Hematopoietic multipotent progenitor cell treated with erythropoietin and hydrocortisone succinate and interleukin-3 and kit ligand, for 17 days (in vitro differentiated cells): ENCODE data around the gene PNCK.
A peak's percentile ranks its signal among the peaks of the same experiment; 100 is the strongest.
"Not testable (repeated sequence)": the region's sequence is repeated elsewhere in the genome, so short reads cannot be mapped to it uniquely, and the experiment has no call there.

Experiments
- DNase-seq: peaks from one replicate; pipeline ENCODE4 v3.0.0-alpha.2; 2015; ENCODE audit warnings: low spot score

The PNCK gene

DNA sequence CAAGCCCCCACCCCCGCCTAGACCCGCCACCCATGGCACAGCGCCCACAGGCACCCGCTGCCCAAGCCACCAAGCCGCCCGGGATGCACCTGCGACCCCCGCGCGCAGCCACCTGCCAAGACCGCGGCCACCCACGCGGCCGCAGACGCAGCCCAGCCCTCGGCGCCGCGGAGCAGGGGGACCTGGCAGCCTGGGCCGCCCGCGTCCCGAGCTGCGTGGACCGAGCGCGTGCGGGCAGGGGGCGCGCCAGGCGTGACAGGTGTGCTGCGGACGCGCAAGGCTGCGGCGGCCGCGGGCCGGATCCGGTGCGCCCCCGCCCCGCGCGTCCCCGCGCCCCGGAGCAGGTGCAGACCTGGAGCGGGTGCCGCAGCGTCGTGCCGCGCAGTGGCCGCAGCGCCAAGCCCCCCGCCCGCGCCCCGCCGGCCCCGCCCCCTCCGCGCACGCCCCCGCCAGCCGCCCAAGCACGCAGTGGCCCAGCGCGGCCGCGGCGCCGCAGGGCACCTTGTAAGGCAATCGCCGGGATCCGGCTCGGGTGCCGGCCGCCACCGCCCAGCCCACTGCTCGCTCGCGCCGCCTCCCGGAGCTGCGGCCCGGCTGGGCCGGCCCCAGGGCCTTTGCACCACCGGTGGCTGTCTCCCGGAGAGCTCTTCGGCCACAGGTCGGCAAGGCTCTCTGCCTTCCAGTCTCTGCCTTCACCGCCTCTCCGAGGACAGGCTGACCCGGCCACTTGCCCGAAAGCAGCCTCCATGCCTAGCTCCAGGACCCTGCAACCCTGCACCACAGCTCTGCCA lies at the start of gene PNCK:
PNCK (minus strand) TSS at position 386 of the 791 bp plus-strand sequence. CDS start 737 bp downstream, outside the sequence.
- no peak for DNase-seq

DNA sequence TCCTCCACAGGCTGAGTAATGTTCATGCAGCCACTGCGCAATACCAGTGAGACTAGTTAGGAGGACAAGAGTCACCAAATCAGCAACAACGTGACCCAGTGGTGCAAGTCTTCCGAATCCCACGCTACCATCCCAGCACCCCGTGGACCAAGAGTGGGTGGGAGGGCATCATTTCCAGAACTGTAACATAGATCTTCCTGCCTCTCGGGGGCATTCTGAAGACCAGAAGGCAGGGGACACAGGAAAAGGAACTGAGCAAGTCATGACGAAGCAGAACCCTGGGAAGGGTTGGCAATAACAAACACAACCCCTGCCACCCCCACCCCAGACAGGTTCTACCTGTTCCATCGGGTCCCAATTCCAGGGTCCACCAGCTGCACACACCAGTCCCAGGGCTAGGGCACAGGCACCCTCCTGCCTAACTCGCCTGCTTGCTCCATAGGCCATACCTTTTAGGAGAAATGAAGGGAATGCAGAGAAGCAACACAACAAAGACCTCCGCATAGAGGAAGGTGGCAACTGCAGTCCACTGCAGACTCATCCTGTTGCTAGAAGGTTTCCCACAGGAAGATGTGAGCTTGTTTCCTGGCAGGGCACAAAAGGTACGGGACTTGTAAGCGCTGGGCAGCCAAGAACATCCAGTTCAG lies 49.2 kb upstream of the PNCK start:
- DNase-seq: no peak

DNA sequence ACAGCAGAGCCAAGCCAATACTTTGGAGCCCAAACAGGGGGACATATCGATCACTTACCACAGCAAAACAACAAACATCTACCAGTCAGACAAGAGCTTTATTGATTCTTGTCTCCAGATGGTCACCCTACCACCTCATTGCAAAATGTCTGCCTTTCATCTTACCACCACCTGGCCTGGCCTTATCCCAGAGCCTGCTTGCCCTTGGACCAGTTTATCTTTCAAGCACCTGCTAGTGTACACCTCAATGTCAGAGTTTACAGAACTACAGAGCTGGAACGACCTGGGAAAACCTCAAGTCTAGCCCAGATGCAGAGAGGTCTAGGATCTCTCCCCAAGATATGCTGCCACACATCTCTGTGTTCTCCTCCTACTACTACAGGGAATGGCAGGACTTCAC lies 46.1 kb upstream of the PNCK start:
- no peak for DNase-seq

DNA sequence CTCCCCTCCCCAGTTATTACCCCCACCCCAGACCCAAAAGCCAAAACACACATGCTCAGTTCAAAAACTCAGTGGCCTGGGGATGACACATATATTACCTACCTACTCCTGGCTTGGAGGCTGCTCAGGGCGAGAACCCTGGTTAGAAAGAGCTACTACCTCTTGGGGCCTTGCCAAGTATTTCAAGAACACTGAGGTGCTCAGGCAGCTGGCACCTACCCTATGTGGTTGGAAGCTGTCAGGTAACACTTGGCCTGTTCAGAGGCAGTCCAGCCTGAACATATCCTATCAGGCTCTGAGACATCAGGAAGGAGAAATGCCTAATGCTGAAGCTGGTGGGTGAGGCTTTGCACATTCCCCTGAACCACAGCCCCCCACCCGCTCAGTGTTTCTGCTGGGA lies 45.6 kb upstream of the PNCK start:
- no peak for DNase-seq

DNA sequence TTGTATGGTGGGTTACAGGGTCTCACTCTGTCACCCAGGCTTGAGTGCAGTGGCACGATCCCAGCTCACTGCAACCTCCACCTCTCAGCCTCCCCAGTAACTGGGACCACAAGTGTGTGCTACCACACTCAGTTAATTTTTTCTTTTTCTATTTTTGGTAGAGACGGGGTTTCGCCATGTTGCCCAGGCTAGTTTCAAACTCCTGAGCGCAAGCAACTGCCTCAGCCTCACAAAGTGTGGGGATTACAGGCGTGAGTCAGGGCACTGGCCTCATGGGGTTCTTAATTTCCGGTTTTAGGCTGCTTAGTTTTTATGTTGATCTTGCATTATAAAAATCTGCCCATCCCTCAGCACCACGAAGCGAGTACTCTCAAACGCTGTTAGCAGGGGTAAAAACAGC lies 43.8 kb upstream of the PNCK start:
- DNase-seq: no peak

DNA sequence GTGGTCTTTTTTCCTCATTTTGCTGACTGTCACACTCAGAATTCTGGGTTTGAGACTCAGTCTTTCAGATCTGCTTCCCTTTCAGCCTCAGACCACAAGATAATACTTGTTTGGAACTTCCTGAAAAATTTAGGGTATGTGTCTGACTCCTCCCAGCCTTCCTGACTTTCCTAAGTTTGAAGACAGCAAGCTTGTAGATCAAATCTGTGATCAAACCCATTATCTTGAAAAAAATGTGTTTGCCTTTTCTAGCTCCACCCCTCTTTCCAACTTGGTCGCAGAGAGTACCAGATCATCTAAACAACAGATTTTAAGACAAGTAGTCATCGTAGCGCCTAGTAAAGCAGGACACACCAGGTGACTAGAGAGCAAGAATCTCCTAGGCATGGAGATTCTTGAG lies 40.6 kb upstream of the PNCK start:
- no peak for DNase-seq

DNA sequence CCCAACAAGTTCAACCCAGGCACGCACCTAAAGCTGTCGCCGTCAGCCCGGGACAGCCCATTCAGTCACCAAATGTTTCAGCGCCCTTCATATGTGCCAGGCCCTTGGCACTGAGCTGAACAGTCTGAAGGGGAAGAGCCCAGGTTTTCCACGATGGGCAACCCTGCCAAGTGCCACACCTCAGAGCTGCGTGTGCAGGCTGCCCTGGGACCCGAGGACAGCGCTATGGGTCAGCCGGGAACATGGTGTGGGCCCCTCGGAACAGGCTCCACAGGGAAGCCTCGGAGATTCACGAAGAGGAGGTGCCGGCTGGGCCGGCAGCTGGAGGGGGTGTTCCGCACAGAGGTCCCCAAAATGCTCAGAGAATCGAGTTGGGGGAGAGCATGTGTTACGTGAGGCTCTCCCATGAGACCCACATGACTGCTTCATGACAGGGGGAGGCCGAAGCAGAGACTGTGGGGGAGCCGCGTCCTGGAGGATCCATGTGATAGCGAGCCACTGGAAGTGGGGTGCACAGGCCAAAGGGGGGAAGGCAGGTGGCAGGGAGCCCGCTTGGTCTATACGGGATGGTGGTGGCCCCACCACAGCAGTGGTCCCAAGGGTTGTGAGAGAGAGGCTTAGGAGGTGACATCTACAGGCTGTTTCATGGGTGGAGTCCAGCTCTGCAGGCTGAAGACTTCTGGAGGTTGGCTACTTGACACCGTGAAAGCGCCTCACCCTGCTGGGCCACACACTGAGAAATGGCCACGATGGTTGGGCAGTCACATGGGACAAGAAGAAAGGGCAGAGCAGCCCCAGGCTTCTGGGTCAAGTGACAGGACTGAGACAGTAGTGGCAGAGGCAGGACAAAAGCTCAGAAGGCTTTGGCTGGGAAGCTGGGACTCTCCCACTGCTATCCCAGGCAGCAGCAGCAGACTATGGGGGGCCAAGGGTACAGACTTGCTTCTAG lies 36.4 kb upstream of the PNCK start:
- no peak for DNase-seq

DNA sequence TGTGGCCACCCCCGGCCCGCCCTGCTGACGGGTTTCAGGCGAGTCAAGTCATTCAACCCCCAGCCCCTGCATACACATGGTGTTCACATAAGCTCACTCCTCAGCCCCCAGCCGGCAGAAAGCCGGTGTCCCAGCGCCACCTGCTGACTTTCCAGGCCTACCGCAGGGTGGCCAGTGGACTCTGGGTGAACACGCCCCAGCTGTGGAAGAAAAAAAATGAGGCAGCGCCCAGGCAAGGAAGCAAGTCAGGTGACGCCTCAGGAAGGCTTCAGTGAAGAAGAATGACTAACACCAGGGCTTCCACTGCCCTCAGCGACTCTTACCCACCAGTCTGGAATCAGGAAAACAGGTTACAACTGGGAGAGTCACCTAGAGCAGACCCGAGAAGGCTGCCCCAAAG lies 34.8 kb upstream of the PNCK start:
- DNase-seq: peak; percentile 83

DNA sequence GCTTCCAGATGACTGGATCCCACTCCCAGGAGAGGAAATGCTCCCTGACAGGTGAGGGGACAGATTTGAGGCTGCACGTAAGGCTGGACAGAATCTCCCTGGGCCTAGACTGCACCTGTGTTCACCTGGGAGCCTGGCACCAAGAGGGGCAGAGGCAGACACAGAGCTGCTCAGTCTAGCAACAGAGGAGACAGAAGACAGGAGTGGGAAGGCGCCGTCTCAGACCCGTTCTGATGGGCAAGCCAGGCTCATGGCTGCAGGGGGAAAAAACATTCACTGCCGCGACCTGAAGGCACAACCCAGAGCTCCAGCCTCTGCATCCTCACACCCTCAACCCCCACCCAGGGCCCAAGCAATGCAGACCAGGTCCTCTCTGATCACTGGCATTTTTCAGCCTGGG lies 33.8 kb upstream of the PNCK start:
- no peak for DNase-seq

DNA sequence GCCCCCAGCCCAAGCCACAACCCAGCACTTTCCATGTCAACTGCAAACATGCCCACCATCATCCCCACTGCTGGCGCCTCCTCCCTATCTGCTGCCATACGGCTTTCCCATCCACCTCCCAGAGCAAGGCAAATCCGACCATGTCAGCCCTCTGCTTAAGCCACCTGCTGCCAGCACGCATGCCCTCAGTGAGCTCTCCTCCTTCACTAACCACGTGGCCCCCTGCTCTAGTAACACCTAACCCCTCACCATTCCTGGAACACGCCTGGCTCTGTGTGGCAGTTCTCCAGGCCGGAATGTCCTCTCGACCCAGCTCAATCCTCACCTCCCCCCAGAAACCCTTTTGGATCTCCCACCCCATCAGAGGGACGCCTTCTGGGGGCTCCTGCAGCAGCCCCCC lies 33.2 kb upstream of the PNCK start:
- no peak for DNase-seq

DNA sequence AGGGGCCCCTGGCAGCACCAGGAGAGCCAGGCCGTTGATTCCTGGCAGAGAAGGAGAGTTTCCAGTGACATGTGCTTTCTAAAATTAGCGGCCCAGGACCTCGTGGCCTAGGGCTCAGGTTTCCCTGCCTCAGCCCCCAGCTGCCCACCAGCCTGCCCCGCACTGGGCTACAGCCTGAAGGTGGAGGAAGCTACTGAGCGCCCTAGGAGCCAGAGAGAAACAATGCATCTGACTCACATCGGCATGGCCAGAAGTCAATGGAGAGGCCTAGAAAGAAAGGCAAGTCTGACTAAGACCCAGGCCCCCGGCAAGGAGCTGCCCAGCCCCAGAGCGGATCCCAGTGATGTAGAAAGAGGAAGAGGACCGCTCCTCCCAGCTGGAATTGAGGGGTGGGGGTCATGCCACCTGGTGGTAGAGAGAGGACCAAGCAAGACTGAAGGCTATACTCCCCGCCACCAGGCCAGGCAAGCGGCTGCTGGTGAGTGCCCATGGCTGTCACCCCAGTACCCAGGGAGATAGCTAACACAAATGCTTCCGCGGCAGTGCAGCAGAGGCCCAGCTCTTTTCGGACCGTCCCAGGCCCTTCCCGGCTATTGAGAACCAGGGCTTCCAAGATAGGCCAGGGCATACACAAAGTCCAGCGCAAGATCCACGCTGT lies 31.9 kb upstream of the PNCK start:
- DNase-seq: not testable (repeated sequence)

DNA sequence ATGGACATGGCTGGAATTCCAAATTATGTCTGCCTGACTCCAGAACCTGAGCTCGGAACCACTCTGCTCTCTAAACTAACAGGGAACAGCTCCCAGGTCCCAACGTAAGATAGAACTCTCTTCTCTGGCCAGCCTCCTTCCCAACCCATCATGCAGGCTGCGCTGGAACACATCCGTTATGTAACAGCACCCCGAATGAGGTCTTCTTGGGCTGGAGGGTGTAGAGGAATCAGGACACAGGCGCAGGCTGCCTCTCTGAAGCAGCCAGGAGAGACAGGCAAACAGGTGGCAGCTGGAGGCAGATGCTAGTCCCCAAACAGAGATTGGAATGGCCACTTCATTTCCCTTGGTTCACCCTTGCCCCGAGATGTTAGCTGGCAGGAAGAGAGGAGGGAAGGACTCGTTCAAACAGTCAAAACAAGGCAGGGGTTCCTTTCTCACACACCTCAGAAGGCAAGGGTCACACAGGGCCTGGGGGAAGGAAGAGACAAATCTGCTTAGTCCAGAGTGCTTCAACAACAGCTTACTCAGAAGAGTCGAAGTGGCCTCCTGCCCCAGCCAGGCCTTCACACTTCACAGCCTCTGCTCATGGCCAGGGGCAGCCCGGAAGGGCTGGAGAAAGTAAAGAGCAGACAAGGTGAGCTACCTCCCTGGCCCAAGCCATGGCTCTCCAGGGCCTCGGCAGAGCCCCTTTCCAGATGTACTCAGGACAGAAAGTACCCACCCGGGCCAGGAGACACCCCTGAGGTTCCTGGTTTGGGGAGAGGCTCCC lies 31.2 kb upstream of the PNCK start:
- not testable (repeated sequence) for DNase-seq

DNA sequence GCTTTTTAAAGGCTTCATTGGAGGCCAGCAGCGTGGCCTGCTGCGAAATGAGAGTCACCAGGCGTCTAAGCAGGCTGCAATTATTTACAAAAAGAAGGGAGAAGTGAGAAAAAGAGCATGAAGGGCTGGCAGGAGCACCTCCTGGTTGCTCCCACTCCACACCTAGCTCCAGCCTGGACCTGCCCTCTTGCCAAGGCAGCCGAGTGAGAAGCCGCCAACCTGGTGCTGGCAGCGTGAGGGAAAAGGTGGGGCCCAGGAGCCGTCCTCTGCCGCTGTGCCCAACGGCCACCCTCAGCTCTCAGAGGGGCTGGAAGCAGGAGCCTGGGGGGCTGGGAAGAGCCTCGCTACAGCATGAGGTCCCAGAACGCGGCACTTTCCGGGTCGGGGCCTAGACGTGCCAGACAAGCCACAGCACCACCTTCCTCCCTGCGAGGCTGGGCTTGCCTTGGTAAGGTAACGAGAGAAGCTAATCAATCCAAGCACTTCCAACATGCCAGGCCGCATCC lies 30.5 kb upstream of the PNCK start:
- DNase-seq: no peak

DNA sequence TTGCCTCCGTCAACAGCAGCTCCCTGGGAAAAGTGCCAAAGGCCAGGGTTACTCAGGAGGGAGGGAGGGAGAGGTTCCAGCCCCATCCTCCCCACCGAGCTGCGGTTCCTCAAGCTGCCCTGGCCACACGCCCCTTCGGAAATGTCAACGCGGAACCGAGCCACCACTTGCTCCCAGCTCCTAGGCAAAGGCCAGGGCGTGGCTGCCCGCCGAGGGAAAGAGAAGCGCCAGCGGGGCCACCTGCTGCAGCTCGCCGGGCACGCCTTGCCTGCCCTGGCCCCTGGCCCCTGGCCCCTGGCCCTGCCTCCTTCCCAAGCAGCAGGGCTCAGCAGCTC lies 29.4 kb upstream of the PNCK start:
- DNase-seq: no peak

DNA sequence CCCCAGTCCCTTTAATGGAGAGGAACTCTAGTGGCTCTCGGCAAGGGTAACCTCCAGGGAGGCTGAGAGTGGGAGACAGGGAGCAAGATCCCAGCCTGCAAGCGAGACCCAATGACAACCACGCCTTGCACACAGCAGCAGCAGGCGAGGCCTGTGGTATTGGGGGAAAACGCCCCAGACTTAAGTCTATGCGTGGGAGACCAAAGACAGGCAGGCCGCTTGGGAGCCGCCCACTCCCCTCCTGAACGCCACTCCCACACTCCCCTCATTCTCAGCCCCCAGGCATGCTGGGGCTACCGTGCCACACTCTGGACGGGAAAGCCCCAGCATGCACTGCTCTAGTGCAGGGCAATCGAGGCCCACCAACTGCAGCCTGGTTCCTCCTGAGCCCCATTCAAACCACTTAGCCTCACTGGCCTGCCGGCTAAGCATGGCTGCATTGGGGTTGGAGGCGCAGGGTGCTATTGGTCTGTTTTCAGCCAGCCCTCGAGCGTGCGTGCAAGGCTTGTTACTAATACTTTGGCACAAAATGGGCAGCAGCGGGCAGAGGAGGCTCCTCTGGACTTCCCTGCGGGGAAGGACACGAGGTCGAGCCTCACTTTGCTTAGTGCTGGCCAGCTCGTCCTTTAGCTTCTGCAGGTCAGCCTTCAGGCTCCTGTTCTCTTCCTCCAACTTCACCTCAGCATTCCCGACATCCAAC lies 28.9 kb upstream of the PNCK start:
- DNase-seq: no peak

DNA sequence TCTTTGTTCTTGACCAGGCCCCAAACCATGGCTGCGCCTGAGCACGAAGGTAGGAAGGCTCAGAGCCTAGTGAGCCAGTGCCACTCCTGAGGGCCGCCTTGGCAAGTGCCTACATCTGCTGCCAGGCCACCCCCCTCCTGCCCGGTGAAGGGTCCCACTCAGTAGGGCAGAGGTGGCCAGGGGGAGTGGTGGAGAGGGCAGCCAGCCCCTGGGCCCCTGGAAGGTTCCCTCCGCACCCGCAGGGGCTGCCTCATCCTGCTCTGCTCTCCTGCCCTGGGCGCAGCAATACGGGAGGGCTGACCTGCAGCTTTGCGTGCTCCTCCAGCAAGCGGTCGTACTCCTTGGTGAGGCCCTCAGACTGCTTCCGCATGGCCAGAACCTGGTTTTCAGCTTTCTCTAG lies 28.1 kb upstream of the PNCK start:
- no peak for DNase-seq

DNA sequence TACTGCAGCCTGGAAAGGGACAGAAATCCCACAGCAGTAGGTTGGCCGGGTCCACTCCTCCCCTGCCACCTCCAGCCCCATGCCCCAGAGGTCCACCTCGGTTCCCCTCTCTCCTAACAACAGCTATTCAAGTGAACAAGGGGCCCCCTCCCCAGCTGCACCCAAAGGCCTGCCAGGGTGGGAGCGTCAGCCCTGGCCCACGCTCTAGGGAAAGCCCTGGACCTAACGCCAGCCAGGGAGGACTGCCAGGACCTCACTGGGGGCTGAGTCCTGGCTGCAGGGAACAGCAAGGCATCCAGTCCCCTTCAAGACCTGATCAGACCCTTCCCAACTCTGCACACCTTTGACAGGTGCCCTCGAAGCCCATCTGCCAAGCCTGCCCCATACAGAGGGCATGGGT lies 27.4 kb upstream of the PNCK start:
- no peak for DNase-seq

DNA sequence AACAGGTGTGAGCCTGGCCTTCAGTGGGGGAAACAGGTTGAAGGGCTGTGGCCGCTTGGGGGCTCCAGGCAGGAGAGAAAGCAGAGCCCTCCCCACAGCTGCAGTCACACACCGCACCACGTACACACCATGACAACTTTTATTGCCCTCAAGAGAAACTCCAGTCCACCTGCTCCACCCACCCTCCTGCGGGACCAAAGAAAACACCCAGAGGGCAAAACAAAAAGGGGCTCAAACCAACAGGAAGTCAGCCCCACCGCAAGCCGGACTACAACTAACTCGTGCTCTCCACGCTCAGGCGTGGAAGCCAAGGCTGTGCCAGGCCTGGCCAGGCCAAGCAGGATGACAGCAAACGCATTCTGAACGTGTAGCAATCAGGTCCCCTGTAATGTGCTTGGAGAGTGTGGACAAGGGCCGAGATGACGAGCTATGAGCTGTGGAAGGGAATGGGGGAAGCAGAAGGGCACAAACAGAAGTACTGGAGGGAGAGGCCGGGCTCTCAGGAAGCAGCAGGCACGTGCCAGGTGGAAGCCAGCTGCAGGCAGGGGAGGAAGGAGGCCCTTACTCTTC lies 26.8 kb upstream of the PNCK start:
- DNase-seq: no peak

DNA sequence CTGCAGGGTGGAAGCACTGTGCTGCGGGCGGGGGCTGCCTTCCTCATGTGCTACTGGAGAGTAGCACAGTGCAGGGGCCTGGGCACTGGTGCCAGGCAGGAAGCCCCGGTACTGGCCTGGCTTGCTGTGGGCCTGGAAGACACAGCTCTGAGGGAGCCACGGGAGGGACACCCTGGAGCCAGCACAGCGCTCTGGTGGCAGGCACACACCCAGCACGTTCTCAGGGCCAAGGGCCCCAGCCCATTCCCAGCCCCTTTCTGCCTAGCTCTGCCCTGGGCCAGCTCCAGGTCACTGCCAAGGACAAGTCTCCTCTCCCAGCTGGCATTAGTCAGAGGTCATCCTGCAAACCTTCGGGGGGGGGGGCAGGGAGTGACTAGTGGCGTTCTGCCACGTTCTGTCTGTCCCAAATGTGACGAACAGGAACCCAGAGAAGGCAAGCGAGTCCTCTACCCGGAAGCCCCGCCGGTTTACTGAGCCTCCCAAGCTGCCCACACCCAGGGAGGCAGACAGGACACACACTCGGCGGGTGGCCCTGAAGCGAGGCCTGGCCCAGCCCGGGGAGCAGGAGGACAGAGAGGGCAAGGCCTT lies 26.3 kb upstream of the PNCK start:
- not testable (repeated sequence) for DNase-seq
